Measurements from ENCODE around the gene GALNT9. TPM values are rescaled to one million over a fixed set of nuclear protein-coding genes. Genes with fewer than 3 reads are reported as not detected.

GALNT9 gene
- total and polyA plus RNA-seq, 2 donors (not counting 1 experiment from before 2014, with no cell fraction given): 0.71 to 2.4 TPM

GRCh38 chr12:132327336-132328171 lies 1.8 kb downstream of the GALNT9 start:
- DNase-seq (no peak), ATAC-seq (ENCODE audit: low read depth) (no peak)
- Mint-ChIP-seq H3K4me1 (no peaks in the 10 kb centered on the region), H3K4me3 (no peak overlapping the region), H3K27ac (no peak overlapping the region), H3K27me3 (peaks cover 39% of the 10 kb centered on the region), H3K9me3 (ENCODE audit: insufficient read depth) (no peaks in the 10 kb centered on the region)
- H3K4me3 ChIP-seq (ENCODE audit: control extremely low read depth in 1 of 5, extremely low read depth in 1 of 5, insufficient read depth in 1 of 5, low read depth in 2 of 5, low read length in 4 of 5): no peak overlapping the region
- intact Hi-C loops (cut with micrococcal nuclease): no loop called here
- CTCF ChIA-PET: no interaction called here
- POLR2A ChIA-PET: interaction anchor here (0.6 kb wide), 1 partner anchor 559 kb away, joined by 3 read pairs; no protein-coding TSS in a partner anchor
- 15% methylated on average over 21 of the region's 32 CpGs for WGBS (ENCODE audit: insufficient coverage)
- peaks cover 6 to 11% of the 10 kb centered on the region in 2 donors for H3K4me1 ChIP-seq (ENCODE audit: control insufficient read depth in 2 of 2, insufficient read depth in 2 of 2, low read length in 2 of 2)
- no peak overlapping the region for H3K27ac ChIP-seq (ENCODE audit: low read length in 2 of 2)
- H3K79me2 ChIP-seq (ENCODE audit: control insufficient read depth, insufficient read depth, low read length): no peaks in the 10 kb centered on the region
- TF ChIP-seq EZH2 (IDR thresholded peaks at IDR 0.05; ENCODE audit: borderline replicate concordance, insufficient read depth, low read depth, low read length, poor library complexity, severe bottlenecking) (no peak), CTCF (IDR thresholded peaks at IDR 0.05) (no peak)
- H2AFZ ChIP-seq (ENCODE audit: insufficient read depth, low read depth, low read length, poor library complexity, severe bottlenecking): no peak overlapping the region
- peaks cover 0 to 8% (median 0%) of the 10 kb centered on the region in 3 donors for H3K9me3 ChIP-seq (ENCODE audit: control extremely low read depth in 1 of 3, control insufficient read depth in 2 of 3, insufficient read depth in 1 of 3, low read length in 2 of 3)
- H3K27me3 ChIP-seq (replicated peaks in 1 of 4; ENCODE audit: control extremely low read depth in 1 of 4, control insufficient read depth in 3 of 4, insufficient read depth in 4 of 4, low read length in 3 of 4): peaks cover 0 to 28% (median 12%) of the 10 kb centered on the region in 4 experiments
- no peak overlapping the region for H3K9ac ChIP-seq (ENCODE audit: low read length)
- H3K36me3 ChIP-seq (replicated peaks in 1 of 2; ENCODE audit: control extremely low read depth in 1 of 2, control insufficient read depth in 1 of 2, extremely low read depth in 1 of 2, insufficient read depth in 2 of 2, low read length in 1 of 2): no peaks in the 10 kb centered on the region
- H4K20me1 ChIP-seq (ENCODE audit: control insufficient read depth, insufficient read depth, low read length, poor library complexity, severe bottlenecking): no peaks in the 10 kb centered on the region
- H3K4me2 ChIP-seq (replicated peaks; ENCODE audit: low read depth, low read length, poor library complexity, severe bottlenecking): no peak overlapping the region

DNA sequence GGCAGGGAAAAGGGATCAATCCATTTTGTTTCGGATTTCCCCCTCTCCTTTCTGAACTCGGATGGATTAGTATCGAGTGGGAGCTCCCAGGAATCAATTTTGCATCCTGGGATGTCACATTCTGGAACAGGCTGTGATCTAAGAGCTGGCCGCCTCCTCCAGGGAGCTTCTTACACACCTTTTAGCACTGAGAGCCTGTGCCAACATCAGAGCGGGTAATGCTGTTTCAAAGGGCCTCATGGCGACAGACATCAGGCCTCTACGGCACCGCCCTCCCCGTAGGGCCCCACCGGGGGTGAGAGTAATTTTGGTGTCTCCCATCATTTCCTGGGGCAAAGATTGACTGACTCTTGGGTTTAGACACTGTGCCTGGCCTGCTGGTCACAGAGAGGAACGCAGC lies 2.7 kb downstream of the GALNT9 start:
- intact Hi-C loops (cut with micrococcal nuclease): no loop called here
- ATAC-seq (ENCODE audit: low read depth) (no peak), DNase-seq (no peak)
- Mint-ChIP-seq H3K27me3 (peaks cover 35% of the 10 kb centered on the region), H3K9me3 (ENCODE audit: insufficient read depth) (no peaks in the 10 kb centered on the region), H3K27ac (no peak overlapping the region), H3K4me1 (no peaks in the 10 kb centered on the region), H3K4me3 (no peak overlapping the region)
- H3K79me2 ChIP-seq (ENCODE audit: control insufficient read depth, insufficient read depth, low read length): no peaks in the 10 kb centered on the region
- H3K27me3 ChIP-seq (replicated peaks in 1 of 4; ENCODE audit: control extremely low read depth in 1 of 4, control insufficient read depth in 3 of 4, insufficient read depth in 4 of 4, low read length in 3 of 4): peaks cover 0 to 28% (median 12%) of the 10 kb centered on the region in 4 experiments
- POLR2A ChIA-PET: no interaction called here
- H3K4me3 ChIP-seq (ENCODE audit: control extremely low read depth in 1 of 5, extremely low read depth in 1 of 5, insufficient read depth in 1 of 5, low read depth in 2 of 5, low read length in 4 of 5): no peak overlapping the region
- H3K4me1 ChIP-seq (ENCODE audit: control insufficient read depth in 2 of 2, insufficient read depth in 2 of 2, low read length in 2 of 2): peaks cover 6 to 11% of the 10 kb centered on the region in 2 donors
- H3K9ac ChIP-seq (ENCODE audit: low read length): no peak overlapping the region
- WGBS (ENCODE audit: insufficient coverage): 79% methylated on average over 10 of the region's 11 CpGs
- CTCF ChIA-PET: no interaction called here
- H3K36me3 ChIP-seq (replicated peaks in 1 of 2; ENCODE audit: control extremely low read depth in 1 of 2, control insufficient read depth in 1 of 2, extremely low read depth in 1 of 2, insufficient read depth in 2 of 2, low read length in 1 of 2): no peaks in the 10 kb centered on the region
- H3K9me3 ChIP-seq (ENCODE audit: control extremely low read depth in 1 of 3, control insufficient read depth in 2 of 3, insufficient read depth in 1 of 3, low read length in 2 of 3): peaks cover 0 to 3% (median 0%) of the 10 kb centered on the region in 3 donors
- TF ChIP-seq EZH2 (IDR thresholded peaks at IDR 0.05; ENCODE audit: borderline replicate concordance, insufficient read depth, low read depth, low read length, poor library complexity, severe bottlenecking) (no peak), CTCF (IDR thresholded peaks at IDR 0.05) (no peak)
- H2AFZ ChIP-seq (ENCODE audit: insufficient read depth, low read depth, low read length, poor library complexity, severe bottlenecking): no peak overlapping the region
- no peak overlapping the region for H3K4me2 ChIP-seq (replicated peaks; ENCODE audit: low read depth, low read length, poor library complexity, severe bottlenecking)
- H4K20me1 ChIP-seq (ENCODE audit: control insufficient read depth, insufficient read depth, low read length, poor library complexity, severe bottlenecking): no peaks in the 10 kb centered on the region
- H3K27ac ChIP-seq (ENCODE audit: low read length in 2 of 2): no peak overlapping the region

Measured in B cell (primary cell).